Measurements from ENCODE around the gene SLC23A2. TPM values are rescaled to one million over a fixed set of nuclear protein-coding genes. Genes with fewer than 3 reads are reported as not detected.

Gene SLC23A2
- polyA plus RNA-seq, 1 of the 3 experiments (the other 2 are of a cell fraction), result 14.0 TPM

DNA sequence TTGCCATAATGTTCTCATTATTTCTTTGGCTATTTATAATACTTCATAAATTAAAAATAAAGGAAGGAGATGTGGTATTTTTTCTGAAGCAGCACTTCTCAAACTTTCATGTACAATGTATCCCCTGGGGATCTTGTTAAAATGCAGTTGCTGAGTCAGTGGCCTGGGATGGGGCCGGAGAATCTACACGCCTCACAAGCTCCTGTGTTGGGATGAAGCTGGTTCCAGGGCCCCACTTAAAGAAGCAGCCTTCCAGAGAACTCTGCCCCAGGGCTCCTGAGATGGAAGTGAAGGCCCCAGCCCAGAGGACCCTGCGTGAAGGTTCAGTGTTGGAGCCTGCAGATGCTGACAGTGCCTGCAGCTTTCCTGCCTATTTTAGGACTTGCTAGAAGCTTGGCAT is 40.1 kb upstream of the SLC23A2 start:
- H2AFZ ChIP-seq (ENCODE audit: low read depth), result no peak overlapping the region

More for the DNA sequence above, 40.1 kb upstream of the SLC23A2 start:
- Histone ChIP-seq H3K27ac (ENCODE audit: low read depth in 2 of 2, low read length in 1 of 2) (no peak overlapping the region), H4K20me1 (ENCODE audit: insufficient read depth) (no peaks in the 10 kb centered on the region), H3K9ac (no peak overlapping the region), H3K36me3 (replicated peaks in 1 of 2; ENCODE audit: control insufficient read depth in 1 of 2, insufficient read depth in 2 of 2, low read length in 1 of 2) (no peaks in the 10 kb centered on the region), H3K79me2 (ENCODE audit: insufficient read depth) (no peaks in the 10 kb centered on the region), H3K27me3 (ENCODE audit: insufficient read depth) (no peaks in the 10 kb centered on the region), H3K9me2 (no peaks in the 10 kb centered on the region), H3K9me3 (no peaks in the 10 kb centered on the region), H3K4me2 (no peak overlapping the region), H3F3A (replicated peaks; ENCODE audit: insufficient read depth) (no peaks in the 10 kb centered on the region), H3K4me1 (ENCODE audit: control insufficient read depth in 1 of 2, insufficient read depth in 2 of 2, low read depth in 1 of 2, low read length in 1 of 2) (no peaks in the 10 kb centered on the region), H3K4me3 (ENCODE audit: low read depth in 2 of 2, low read length in 1 of 2) (no peak overlapping the region)
- 72% methylated on average over 3 of the region's 3 CpGs for WGBS (ENCODE audit: low lambda C conversion rate)
- POLR2A ChIA-PET, result no interaction called here
- TF ChIP-seq FOSL2 (IDR thresholded peaks at IDR 0.05; ENCODE audit: borderline replicate concordance, low read depth) (no peak), FOXJ3 (CRISPR knock-in tag; IDR thresholded peaks at IDR 0.05) (no peak), SIN3A (IDR thresholded peaks at IDR 0.05; ENCODE audit: borderline replicate concordance, low read depth, low read length) (no peak), SMC3 (IDR thresholded peaks at IDR 0.05; ENCODE audit: low read depth, low read length) (no peak), RXRA (IDR thresholded peaks at IDR 0.05; ENCODE audit: borderline replicate concordance, low read depth) (no peak), RCOR1 (IDR thresholded peaks at IDR 0.05; ENCODE audit: low read length) (no peak), TEAD4 (IDR thresholded peaks at IDR 0.05; ENCODE audit: borderline replicate concordance, insufficient read depth) (no peak), RFX5 (IDR thresholded peaks at IDR 0.05; ENCODE audit: low read length) (no peak), GABPA (IDR thresholded peaks at IDR 0.05; ENCODE audit: low read depth) (no peak), POLR2AphosphoS5 (IDR thresholded peaks at IDR 0.05; ENCODE audit: low read depth, low read length) (no peak), CHD2 (IDR thresholded peaks at IDR 0.05; ENCODE audit: low read length, partially characterized antibody) (no peak), EZH2phosphoT487 (IDR thresholded peaks at IDR 0.05; ENCODE audit: borderline replicate concordance, low read depth) (no peak), RAD21 (IDR thresholded peaks at IDR 0.05; ENCODE audit: low read length) (no peak), JUND (IDR thresholded peaks at IDR 0.05) (no peak)
- TF ChIP-seq, protein P1, sequence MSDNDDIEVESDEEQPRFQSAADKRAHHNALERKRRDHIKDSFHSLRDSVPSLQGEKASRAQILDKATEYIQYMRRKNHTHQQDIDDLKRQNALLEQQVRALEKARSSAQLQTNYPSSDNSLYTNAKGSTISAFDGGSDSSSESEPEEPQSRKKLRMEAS (IDR thresholded peaks at IDR 0.05; ENCODE audit: low read depth), result no peak
- TF ChIP-seq, protein P2, sequence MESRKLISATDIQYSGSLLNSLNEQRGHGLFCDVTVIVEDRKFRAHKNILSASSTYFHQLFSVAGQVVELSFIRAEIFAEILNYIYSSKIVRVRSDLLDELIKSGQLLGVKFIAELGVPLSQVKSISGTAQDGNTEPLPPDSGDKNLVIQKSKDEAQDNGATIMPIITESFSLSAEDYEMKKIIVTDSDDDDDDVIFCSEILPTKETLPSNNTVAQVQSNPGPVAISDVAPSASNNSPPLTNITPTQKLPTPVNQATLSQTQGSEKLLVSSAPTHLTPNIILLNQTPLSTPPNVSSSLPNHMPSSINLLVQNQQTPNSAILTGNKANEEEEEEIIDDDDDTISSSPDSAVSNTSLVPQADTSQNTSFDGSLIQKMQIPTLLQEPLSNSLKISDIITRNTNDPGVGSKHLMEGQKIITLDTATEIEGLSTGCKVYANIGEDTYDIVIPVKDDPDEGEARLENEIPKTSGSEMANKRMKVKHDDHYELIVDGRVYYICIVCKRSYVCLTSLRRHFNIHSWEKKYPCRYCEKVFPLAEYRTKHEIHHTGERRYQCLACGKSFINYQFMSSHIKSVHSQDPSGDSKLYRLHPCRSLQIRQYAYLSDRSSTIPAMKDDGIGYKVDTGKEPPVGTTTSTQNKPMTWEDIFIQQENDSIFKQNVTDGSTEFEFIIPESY (IDR thresholded peaks at IDR 0.05; ENCODE audit: borderline replicate concordance, low read depth), result no peak
- TF ChIP-seq, protein P3, sequence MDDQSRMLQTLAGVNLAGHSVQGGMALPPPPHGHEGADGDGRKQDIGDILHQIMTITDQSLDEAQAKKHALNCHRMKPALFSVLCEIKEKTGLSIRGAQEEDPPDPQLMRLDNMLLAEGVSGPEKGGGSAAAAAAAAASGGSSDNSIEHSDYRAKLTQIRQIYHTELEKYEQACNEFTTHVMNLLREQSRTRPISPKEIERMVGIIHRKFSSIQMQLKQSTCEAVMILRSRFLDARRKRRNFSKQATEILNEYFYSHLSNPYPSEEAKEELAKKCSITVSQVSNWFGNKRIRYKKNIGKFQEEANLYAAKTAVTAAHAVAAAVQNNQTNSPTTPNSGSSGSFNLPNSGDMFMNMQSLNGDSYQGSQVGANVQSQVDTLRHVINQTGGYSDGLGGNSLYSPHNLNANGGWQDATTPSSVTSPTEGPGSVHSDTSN (IDR thresholded peaks at IDR 0.05), result no peak
- TF ChIP-seq, protein P4, sequence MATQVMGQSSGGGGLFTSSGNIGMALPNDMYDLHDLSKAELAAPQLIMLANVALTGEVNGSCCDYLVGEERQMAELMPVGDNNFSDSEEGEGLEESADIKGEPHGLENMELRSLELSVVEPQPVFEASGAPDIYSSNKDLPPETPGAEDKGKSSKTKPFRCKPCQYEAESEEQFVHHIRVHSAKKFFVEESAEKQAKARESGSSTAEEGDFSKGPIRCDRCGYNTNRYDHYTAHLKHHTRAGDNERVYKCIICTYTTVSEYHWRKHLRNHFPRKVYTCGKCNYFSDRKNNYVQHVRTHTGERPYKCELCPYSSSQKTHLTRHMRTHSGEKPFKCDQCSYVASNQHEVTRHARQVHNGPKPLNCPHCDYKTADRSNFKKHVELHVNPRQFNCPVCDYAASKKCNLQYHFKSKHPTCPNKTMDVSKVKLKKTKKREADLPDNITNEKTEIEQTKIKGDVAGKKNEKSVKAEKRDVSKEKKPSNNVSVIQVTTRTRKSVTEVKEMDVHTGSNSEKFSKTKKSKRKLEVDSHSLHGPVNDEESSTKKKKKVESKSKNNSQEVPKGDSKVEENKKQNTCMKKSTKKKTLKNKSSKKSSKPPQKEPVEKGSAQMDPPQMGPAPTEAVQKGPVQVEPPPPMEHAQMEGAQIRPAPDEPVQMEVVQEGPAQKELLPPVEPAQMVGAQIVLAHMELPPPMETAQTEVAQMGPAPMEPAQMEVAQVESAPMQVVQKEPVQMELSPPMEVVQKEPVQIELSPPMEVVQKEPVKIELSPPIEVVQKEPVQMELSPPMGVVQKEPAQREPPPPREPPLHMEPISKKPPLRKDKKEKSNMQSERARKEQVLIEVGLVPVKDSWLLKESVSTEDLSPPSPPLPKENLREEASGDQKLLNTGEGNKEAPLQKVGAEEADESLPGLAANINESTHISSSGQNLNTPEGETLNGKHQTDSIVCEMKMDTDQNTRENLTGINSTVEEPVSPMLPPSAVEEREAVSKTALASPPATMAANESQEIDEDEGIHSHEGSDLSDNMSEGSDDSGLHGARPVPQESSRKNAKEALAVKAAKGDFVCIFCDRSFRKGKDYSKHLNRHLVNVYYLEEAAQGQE (IDR thresholded peaks at IDR 0.05; ENCODE audit: low read depth, low read length), result no peak
- TF ChIP-seq, protein P5, sequence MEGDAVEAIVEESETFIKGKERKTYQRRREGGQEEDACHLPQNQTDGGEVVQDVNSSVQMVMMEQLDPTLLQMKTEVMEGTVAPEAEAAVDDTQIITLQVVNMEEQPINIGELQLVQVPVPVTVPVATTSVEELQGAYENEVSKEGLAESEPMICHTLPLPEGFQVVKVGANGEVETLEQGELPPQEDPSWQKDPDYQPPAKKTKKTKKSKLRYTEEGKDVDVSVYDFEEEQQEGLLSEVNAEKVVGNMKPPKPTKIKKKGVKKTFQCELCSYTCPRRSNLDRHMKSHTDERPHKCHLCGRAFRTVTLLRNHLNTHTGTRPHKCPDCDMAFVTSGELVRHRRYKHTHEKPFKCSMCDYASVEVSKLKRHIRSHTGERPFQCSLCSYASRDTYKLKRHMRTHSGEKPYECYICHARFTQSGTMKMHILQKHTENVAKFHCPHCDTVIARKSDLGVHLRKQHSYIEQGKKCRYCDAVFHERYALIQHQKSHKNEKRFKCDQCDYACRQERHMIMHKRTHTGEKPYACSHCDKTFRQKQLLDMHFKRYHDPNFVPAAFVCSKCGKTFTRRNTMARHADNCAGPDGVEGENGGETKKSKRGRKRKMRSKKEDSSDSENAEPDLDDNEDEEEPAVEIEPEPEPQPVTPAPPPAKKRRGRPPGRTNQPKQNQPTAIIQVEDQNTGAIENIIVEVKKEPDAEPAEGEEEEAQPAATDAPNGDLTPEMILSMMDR (IDR thresholded peaks at IDR 0.05), result no peak
- CTCF ChIA-PET, result no interaction called here
- DNase-seq, result no peak
